ENCODE data around the gene MCC.

MCC gene

GRCh38 chr5:113201715-113202114 is 286.5 kb downstream of the MCC start:
- no peak overlapping the region for H3K4me3 ChIP-seq (ENCODE audit: low read depth, low read length)
- DNase-seq (ENCODE audit: low read depth): no peak
- TF ChIP-seq CTCF (IDR thresholded peaks at IDR 0.05; ENCODE audit: control insufficient read depth, extremely low read depth, insufficient read depth): no peak

- no peak overlapping the region for H3K4me3 ChIP-seq (ENCODE audit: low read depth, low read length)
- no peak for DNase-seq (ENCODE audit: low read depth)
- no peak for TF ChIP-seq CTCF (IDR thresholded peaks at IDR 0.05; ENCODE audit: control insufficient read depth, extremely low read depth, insufficient read depth)
Measured at GRCh38 chr5:113199122-113199905, 288.9 kb downstream of the MCC start.

GRCh38 chr5:113197456-113198200 is 290.6 kb downstream of the MCC start:
- no peak overlapping the region for H3K4me3 ChIP-seq (ENCODE audit: low read depth, low read length)
- no peak for DNase-seq (ENCODE audit: low read depth)
- TF ChIP-seq CTCF (IDR thresholded peaks at IDR 0.05; ENCODE audit: control insufficient read depth, extremely low read depth, insufficient read depth): no peak

- TF ChIP-seq CTCF (IDR thresholded peaks at IDR 0.05; ENCODE audit: control insufficient read depth, extremely low read depth, insufficient read depth): no peak
- DNase-seq (ENCODE audit: low read depth): no peak
- H3K4me3 ChIP-seq (ENCODE audit: low read depth, low read length): no peak overlapping the region
Measured at GRCh38 chr5:113195771-113196170, 292.5 kb downstream of the MCC start.

GRCh38 chr5:113195251-113195650 is 293.0 kb downstream of the MCC start:
- TF ChIP-seq CTCF (IDR thresholded peaks at IDR 0.05; ENCODE audit: control insufficient read depth, extremely low read depth, insufficient read depth): no peak
- H3K4me3 ChIP-seq (ENCODE audit: low read depth, low read length): no peak overlapping the region
- DNase-seq (ENCODE audit: low read depth): no peak

- no peak overlapping the region for H3K4me3 ChIP-seq (ENCODE audit: low read depth, low read length)
- no peak for TF ChIP-seq CTCF (IDR thresholded peaks at IDR 0.05; ENCODE audit: control insufficient read depth, extremely low read depth, insufficient read depth)
- DNase-seq (ENCODE audit: low read depth): no peak
Measured at GRCh38 chr5:113194591-113194990, 293.7 kb downstream of the MCC start.
